K562 (cell line): Measurements from ENCODE around the gene PLCB3. TPM values are rescaled to one million over a fixed set of nuclear protein-coding genes. Genes with fewer than 3 reads are reported as not detected.
A peak's percentile ranks its signal among the peaks of the same experiment; 100 is the strongest.

Source experiments
- CREB3L1 ChIP-seq: fragments of 450-650 bp; IDR thresholded peaks from 2 replicates; pipeline ENCODE4 v1.6.1; 2014; ENCODE audit warnings: low read depth, mild to moderate bottlenecking, moderate library complexity, borderline replicate concordance
- FUS ChIP-seq: fragments of 200-400 bp; formaldehyde crosslinking; optimal IDR thresholded peaks from 2 replicates; pipeline ENCODE3; 2017; ENCODE audit warnings: low read depth, low read length
- GABPB1 ChIP-seq: sonication (generic); formaldehyde crosslinking; IDR thresholded peaks from 2 replicates; pipeline ENCODE4 v1.8.0; 2022; ENCODE audit warnings: mild to moderate bottlenecking, missing genetic modification reagents
- GATAD2A ChIP-seq: fragments of 450-650 bp; IDR thresholded peaks from 2 replicates; pipeline ENCODE4 v1.6.1; 2017
- MAZ ChIP-seq, 2 experiments: fragments of 450-650 bp in 1 of 2; sonication (generic) in 1 of 2; formaldehyde crosslinking; IDR thresholded peaks in 1 of 2; conservative IDR thresholded peaks in 1 of 2; 2 replicates each; pipeline versions ENCODE4 v1.4.0 to v1.5.0; 2020; ENCODE audit warnings: mild to moderate bottlenecking in 1 of 2, missing genetic modification reagents in 1 of 2
- NEUROD1 ChIP-seq: fragments of 150-350 bp; IDR thresholded peaks from 2 replicates; pipeline ENCODE4 v1.6.1; 2014; ENCODE audit warnings: borderline replicate concordance, low read length, low read depth; ENCODE audit not compliant: partially characterized antibody
- NRF1 ChIP-seq, 2 experiments: fragments of 450-650 bp; IDR thresholded peaks in 1 of 2; conservative IDR thresholded peaks in 1 of 2; 2 replicates each; pipeline ENCODE4 v1.6.1; 2014; ENCODE audit warnings: mild to moderate bottlenecking in 2 of 2
- POLR2H ChIP-seq: IDR thresholded peaks from 2 replicates; pipeline ENCODE4 v1.6.1; 2016; ENCODE audit warnings: missing genetic modification characterization, low read depth, mild to moderate bottlenecking, control low read depth, missing compliant biosample characterization, moderate library complexity
- RBBP5 ChIP-seq: fragments of 200-600 bp; sonication (generic); IDR thresholded peaks from 2 replicates; pipeline ENCODE4 v1.6.1; 2012; ENCODE audit warnings: borderline replicate concordance, mild to moderate bottlenecking, low read length, control low read depth, inconsistent platforms; ENCODE audit not compliant: insufficient read depth, poor library complexity, severe bottlenecking
- SMARCA4 ChIP-seq: fragments of 450-650 bp; IDR thresholded peaks from 2 replicates; pipeline ENCODE4 v1.6.1; 2016
- SNRNP70 ChIP-seq: fragments of 200-400 bp; formaldehyde crosslinking; optimal IDR thresholded peaks from 2 replicates; pipeline ENCODE3; 2017; ENCODE audit warnings: low read depth, low read length
- TEAD4 ChIP-seq, 2 experiments: sonication (generic) in 1 of 2; formaldehyde crosslinking in 1 of 2; IDR thresholded peaks; 2 replicates each; pipeline versions ENCODE4 v1.6.1 to v1.8.0; 2012 to 2022; ENCODE audit warnings: borderline replicate concordance in 1 of 2, inconsistent platforms in 1 of 2, low read length in 1 of 2, mild to moderate bottlenecking in 1 of 2, missing genetic modification reagents in 1 of 2
- THAP7 ChIP-seq: fragments of 250-450 bp; sonication (Bioruptor Pico); IDR thresholded peaks from 2 replicates; pipeline ENCODE4 v1.5.0; 2021
- ZBTB11 ChIP-seq, 3 experiments: fragments of 200-800 bp in 1 of 3; fragments of 250-450 bp in 1 of 3; fragments of 450-650 bp in 1 of 3; sonication (Bioruptor Pico) in 1 of 3; sonication (Bioruptor generic) in 1 of 3; formaldehyde crosslinking in 1 of 3; IDR thresholded peaks; 2 replicates each; pipeline versions ENCODE4 v1.6.1 to v1.8.0; 2016 to 2022; ENCODE audit warnings: mild to moderate bottlenecking in 2 of 3, missing genetic modification characterization in 2 of 3, missing compliant biosample characterization in 1 of 3, moderate library complexity in 1 of 3
- ZBTB33 ChIP-seq: sonication (generic); formaldehyde crosslinking; IDR thresholded peaks from 2 replicates; pipeline ENCODE4 v1.8.1; 2023; ENCODE audit warnings: mild to moderate bottlenecking, missing genetic modification reagents
- ZNF431 ChIP-seq: sonication (generic); formaldehyde crosslinking; IDR thresholded peaks from 2 replicates; pipeline ENCODE4 v1.8.0; 2022; ENCODE audit warnings: mild to moderate bottlenecking, missing genetic modification reagents
- polyA plus RNA-seq, 8 experiments: library from polyadenylated mRNA; depleted of rRNA in 4 of 8; stranded (reverse) in 5 of 8; unstranded in 3 of 8; fragments of >200 nt; fragmentation: Nextera tagmentation in 2 of 8; fragmentation: Illumina TruSeq in 1 of 8; extraction: Ambion mirVana in 2 of 8; extraction: Trizol in 1 of 8; gene quantifications; 2 replicates each; pipeline versions ENCODE4 v1.2.1 to v1.2.3, GENCODE V29; 2011 to 2014; ENCODE audit warnings: inconsistent platforms in 1 of 8, missing spikeins in 1 of 8
- total RNA-seq, 7 experiments: library from RNA; depleted of rRNA in 6 of 7; stranded (reverse); fragments of >200 nt in 6 of 7; fragmentation: Illumina TruSeq in 2 of 7; extraction: Trizol in 2 of 7; gene quantifications; 2 replicates each; pipeline versions ENCODE4 v1.2.1 to v1.2.3, GENCODE V29; 2011 to 2021; ENCODE audit warnings: low replicate concordance in 1 of 7

The PLCB3 gene
- total and polyA plus RNA-seq, 9 of the 15 experiments (the other 6 are each of a cell fraction or from before 2014, with no cell fraction given): 0.31 to 44.8 (median 14.6) TPM

- peak; percentile 83 to 86 for TF ChIP-seq NRF1 (conservative IDR thresholded peaks at IDR 0.05 in 1 of 2, IDR thresholded peaks at IDR 0.05 in 1 of 2)
- peak; percentile 61 to 67; a peak in 3 of 4 replicates for TF ChIP-seq MAZ (CRISPR knock-in tag; conservative IDR thresholded peaks at IDR 0.05 in 1 of 2, IDR thresholded peaks at IDR 0.05 in 1 of 2)
- peak; percentile 44 for TF ChIP-seq RBBP5
- 0 out of 2 replicates have a peak, but pooled peaks have one; percentile 37 for TF ChIP-seq ZNF431
- TF ChIP-seq THAP7 (CRISPR knock-in tag): peak; percentile 52; the same call in 1 of the 2 replicates
- no peak for TF ChIP-seq ZBTB33
- TF ChIP-seq CREB3L1: peak; percentile 41; the same call in 1 of the 2 replicates
- peak; percentile 71 for TF ChIP-seq GABPB1
- TF ChIP-seq POLR2H (tag): no peak
- TF ChIP-seq SNRNP70: no peak
- no peak for TF ChIP-seq FUS
- TF ChIP-seq TEAD4 (IDR thresholded peaks at IDR 0.05; ENCODE audit: low read length): peak; percentile 18; the same call in 1 of the 2 replicates
- TF ChIP-seq TEAD4 (CRISPR knock-in tag; IDR thresholded peaks at IDR 0.05; ENCODE audit: borderline replicate concordance): no peak
- TF ChIP-seq GATAD2A: no peak
- TF ChIP-seq NEUROD1: peak; percentile 9
- no peak for TF ChIP-seq SMARCA4
- TF ChIP-seq ZBTB11 (CRISPR knock-in tag; IDR thresholded peaks at IDR 0.05): peak in 1 of 3 experiments; percentile 66; a peak in 1 of 6 replicates
Observed at GRCh38 chr11:64230171-64230984, 21.0 kb upstream of the PLCB3 start, which contains the start of gene DNAJC4 (continued).
